Stimulated activated CD8-positive, alpha-beta memory T cell treated with anti-CD3 and anti-CD28 coated beads, Interleukin-12 subunit alpha, Interleukin-12 subunit beta, amount 100 ng/mL, for 4 hours (primary cell): ENCODE results near the gene PKP3.
"Not testable (repeated sequence)": the region's sequence is repeated elsewhere in the genome, so short reads cannot be mapped to it uniquely, and the experiment has no call there.

Experiments used
- DNase-seq: peaks from one replicate; pipeline ENCODE4 v3.0.0-alpha.2; 2020; ENCODE audit warnings: low read depth

PKP3 gene

GRCh38 chr11:412641-413119 lies 18.7 kb downstream of the PKP3 start:
- no peak for DNase-seq

DNA sequence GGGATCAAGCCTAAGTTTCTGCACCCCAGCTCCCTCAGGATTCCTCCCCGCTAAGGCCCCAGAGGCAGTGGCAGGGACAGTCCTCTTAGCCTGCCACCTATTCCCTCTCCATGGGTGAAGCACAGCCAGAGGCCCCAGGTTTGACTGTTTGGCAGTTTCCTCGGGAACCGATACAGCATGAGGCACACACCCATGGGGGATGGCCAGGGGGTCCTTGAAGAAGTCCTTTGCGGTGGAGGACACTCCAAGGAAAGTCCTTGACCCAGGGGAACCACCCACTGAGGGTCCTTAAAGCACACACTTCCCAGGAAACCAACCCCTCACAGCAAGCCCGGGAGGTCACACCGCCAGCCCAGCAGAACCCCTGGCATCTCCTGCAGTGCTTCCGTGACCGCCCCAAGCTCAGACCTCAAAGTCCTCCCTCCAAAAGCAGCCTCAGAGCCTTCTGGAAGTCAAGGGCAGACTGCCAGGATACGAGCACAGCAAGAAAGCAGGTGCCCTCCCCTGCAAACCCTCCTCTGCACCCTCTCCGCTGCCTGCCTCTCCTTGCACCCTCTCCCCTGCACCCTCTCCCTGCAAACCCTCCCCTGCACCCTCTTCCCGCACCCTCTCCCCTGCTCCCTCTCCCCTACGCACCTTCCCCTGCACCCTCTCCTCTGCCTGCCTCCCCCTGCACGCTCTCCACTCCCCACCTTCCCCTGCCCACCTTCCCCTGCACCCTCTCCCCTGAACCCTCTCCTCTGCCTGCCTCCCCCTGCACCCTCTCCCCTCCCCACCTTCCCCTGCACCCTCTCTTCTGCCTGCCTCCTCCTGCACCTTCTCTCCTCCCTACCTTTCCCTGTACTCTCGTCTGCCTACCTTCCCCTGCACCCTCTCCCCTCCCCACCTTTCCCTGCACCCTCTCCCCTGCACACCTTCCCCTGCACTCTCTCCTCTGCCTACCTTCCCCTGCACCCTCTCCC lies 19.4 kb downstream of the PKP3 start:
- no peak for DNase-seq

- no peak for DNase-seq
Measured at GRCh38 chr11:414318-414857, 20.4 kb downstream of the PKP3 start.

- no peak for DNase-seq
Measured at GRCh38 chr11:415640-416041, 21.6 kb downstream of the PKP3 start.

DNA sequence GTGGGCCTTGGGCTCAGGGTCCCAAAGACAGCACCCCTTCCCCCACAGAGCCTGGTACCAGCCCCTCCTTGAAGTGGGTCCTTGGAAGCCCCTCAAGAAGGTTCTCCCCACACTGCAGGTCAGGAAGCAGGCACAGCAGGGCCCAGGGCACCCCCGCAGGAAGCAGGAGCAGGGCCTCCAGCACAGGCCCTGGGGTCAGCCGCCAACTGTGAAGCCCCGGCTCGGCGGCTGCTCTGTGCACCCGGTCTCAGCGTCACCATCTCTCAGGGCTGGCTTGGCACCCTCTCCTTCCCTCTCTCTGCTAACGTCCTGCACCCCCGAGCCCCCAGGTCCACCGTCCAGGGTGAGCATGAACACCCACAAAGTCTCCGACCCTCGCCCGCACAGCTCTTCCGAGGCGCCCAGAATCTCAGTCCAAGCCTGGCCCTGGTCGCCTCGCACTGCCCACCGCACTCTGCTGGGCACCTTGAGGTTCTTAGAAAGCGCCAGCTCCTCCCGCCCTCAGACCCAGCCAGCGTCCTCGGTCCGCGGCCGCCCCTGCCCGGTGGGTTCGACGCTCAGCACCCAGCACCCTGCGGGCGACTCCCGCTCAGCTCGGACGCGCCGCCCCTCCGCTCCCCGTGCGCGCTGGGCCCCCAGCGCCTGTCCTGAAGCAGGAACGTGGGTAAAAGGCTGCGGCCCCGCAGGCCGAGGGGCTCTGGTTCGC lies 22.2 kb downstream of the PKP3 start:
- DNase-seq: no peak

DNA sequence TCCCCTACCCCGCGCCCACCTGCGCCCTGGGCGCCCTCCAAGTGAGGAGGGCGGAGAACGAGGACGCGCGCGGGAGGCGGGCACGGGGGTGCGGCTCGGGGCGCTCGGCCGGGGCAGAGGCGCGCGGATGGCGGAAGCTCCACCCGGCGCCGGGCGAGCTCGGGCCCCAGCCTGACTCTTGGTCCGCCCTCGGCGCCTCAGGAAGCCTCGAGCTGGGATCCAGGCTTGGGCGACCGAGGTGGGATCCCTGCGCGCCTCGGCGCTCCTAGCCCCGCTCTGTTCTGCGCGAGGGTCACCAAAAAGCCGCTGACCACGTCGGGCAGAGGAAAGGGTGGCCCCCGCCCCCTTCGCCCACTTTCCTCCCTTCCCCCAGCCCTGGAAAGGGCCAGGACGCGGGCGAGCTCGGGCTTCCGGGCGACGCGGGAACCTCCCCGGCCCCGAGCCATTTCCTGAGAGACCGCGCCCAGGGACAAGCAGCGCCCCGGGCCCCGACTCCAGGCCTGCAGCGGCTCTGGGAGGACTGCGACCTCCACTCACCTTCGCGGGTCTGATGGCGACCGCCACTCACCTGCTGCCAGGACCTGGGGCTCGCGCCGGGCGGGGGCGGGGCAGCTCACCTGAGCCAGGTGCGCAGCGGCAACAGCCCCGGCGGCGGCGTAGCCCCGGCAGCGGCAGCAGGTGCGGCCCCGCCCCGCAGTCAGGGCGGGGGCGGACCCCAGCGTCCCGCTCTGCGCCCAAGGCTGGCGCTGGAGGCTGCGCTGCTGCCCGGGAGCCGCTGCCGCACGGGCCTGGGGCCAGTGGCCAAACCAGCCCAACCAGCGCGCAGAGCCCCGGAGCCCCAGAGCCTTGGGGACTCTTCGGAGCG lies 23.0 kb downstream of the PKP3 start:
- no peak for DNase-seq

DNA sequence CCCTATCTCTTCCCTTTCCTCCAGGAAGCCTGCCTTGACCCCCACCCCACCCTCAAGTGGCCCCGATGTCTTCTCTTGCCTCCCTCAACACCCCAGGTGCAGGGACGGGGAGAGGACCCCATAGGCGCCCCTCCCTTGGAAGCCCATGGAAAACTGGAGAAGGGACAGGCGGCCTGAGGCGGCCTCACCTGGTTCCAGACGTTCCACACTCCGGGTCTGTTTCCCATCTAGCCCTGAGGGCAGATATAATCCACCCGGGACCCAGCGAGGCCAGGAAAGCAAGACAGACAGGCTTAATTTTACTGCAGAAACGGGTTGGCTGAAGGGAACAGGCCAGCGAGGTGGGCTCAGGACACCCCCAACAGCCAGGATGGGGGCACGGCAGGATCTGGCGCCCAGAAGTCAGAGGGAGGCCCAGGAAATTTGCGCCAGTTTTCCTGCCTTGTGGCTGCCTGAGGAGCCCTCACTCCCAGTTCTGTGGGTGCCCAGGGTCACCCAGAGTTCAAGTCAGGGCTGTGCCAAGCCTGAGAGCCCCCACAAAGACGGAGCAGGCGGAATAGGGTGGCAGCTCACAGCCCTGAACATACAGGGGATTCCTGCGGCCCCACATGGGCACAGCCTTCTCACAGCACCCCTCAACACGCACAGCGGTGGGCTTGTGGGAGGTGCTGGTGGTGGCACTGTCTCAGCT lies 23.8 kb downstream of the PKP3 start:
- no peak for DNase-seq

- DNase-seq: no peak
Measured at GRCh38 chr11:418343-419247, 24.6 kb downstream of the PKP3 start.

DNA sequence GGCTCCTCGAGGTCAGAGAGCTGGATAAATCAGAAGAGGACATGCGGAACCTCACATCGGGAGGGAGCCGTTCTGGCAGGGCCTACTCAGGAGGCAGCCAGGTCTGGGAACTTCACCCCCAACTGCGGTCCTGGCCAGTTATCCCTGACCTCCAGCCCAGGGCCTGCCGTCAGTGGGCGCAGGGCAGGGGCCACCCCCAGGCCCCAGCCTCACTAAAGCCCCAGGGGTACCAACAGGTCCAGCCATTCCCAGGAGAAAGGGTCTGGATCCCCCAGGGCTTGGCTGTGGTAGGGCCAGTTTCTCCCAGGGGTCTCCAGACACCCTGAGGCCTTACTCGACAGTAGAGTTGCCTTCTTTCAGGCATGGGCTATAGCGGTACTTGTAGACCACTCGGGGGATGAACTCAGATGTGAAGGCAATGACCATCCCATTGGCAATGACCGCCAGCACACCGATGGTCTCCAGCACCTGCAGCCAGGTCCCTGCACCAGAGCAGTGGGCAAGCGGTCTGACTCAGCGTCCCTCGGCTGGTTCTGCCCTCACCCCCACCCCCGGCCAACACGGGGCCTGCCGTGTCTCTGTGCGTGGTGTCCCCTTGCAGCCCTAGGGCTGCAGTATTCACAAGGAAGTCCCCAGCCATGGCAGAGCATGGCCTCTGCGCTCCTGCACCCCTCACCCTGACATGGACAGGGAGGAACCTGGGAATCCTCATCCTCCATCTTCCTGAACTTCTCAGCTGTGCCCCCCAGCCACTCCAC lies 25.4 kb downstream of the PKP3 start:
- DNase-seq: no peak

GRCh38 chr11:420054-420910 lies 26.3 kb downstream of the PKP3 start:
- DNase-seq: no peak

- no peak for DNase-seq
Measured at GRCh38 chr11:420911-421321, 26.9 kb downstream of the PKP3 start.

DNA sequence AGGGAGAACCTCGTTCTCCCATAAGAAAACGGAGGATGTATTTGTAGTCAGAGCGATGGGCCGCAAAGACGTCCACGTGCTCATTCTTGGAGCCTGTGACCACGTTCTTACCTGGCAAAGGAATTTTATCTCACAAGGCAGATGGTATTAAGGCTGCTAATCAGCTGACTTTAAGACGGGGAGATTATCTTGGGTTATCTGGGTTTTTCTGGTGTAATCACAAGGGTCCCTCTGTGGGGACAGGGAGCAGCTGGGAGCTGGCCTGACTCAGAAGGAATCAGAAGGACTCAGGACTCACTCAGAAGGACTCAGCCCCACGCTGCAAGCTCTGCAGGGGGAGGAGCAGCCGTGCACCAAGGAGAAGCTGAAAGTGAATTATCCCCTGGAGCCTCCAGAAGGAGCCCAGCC lies 28.2 kb downstream of the PKP3 start:
- DNase-seq: no peak

DNA sequence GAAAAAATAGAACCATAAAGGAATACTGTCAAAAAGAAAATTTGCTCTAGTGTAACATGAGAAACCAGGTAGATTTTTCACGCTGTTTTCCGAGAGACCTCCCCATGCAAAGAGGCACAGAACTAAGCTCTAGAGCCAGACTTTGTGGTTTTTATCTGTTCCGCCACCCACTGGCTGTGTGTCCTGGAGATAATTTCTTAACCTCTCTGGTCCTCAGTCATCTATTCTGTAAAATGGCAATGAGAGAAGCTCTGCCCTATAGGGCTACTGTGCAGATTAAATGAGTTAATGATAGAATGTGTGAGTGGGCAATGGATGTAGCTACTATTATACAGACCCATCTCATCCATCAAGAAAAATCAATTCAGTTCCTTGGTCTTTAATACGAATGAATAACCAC lies 30.2 kb downstream of the PKP3 start:
- DNase-seq: no peak

GRCh38 chr11:424766-425165 lies 30.8 kb downstream of the PKP3 start:
- not testable (repeated sequence) for DNase-seq

DNA sequence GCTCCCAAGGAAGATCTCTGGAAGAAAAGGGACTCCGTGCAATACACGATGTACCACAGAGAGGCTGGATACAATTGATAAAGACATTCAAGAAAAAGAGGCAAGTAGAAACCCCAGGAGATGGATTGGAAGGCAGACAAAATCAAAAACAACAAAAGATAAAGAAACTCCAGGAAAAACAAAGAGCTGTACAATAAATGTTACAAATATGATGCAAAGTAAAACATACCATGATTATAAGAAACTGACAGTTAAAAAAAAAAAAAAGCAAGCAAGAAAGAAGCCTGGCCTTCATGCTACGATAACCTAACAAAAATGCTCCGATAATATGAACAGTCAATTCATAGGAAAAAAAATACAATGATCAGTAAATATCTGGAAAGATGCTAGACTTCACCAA lies 31.3 kb downstream of the PKP3 start:
- DNase-seq: no peak

DNA sequence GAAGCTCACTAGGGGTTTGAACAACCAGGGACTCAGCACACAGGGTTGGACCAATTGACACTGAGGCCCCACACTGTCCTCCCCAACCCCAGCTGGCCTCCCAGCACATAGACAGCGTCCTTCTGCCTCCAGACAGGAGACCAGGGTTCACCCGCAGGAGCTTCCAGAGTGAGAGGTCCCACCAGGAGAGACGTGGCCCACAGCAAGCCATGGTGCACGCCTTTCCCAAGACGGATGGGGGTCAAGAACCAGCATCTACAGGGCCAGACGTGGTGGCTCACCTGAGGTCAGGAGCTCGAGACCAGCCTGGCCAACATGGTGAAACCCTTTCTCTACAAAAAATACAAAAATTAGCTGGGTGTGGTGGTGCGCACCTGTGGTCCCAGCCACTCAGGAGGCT lies 32.8 kb downstream of the PKP3 start:
- no peak for DNase-seq

DNA sequence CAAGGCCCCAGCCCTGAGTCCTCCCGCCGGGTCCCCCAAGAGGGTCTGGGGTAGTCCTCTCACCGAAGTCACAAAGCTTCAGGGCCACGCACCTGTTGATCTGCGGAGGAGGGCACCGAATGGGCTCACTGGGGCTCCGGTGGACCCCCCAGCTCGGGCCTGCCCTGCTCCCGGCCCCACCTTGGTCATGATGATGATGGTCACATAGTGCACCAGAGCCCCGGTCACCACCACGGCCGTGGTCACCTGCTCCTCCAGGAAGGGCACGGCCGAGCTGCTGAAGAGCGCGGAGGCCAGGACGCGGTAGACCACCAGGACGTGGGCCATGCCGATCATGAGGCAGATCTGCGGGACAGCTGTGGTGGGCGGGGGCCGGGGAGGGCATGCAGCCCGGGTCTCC lies 34.3 kb downstream of the PKP3 start:
- DNase-seq: no peak

- no peak for DNase-seq
Measured at GRCh38 chr11:429391-429790, 35.4 kb downstream of the PKP3 start.
